Osteoblast (primary cell): ENCODE results near the gene ADGRG1. TPM values are rescaled to one million over a fixed set of nuclear protein-coding genes. Genes with fewer than 3 reads are reported as not detected.
A peak's percentile ranks its signal among the peaks of the same experiment; 100 is the strongest.

Source experiments
- DNase-seq: peaks from one replicate; pipeline ENCODE4 v3.0.0; 2011; ENCODE audit warnings: low spot score, mixed read lengths; ENCODE audit not compliant: insufficient read length; ENCODE audit errors: missing footprints
- H2AFZ ChIP-seq: 2 replicates; pipeline ENCODE4 v1.6.0; 2011; ENCODE audit warnings: mild to moderate bottlenecking, low read length
- H3K27ac ChIP-seq: 2 replicates; pipeline ENCODE4 v1.5.1; 2011; ENCODE audit warnings: mild to moderate bottlenecking, low read depth, low read length, moderate library complexity
- H3K27me3 ChIP-seq: 2 replicates; pipeline ENCODE4 v1.6.0; 2012; ENCODE audit warnings: mild to moderate bottlenecking, control low read depth, inconsistent platforms, low read length, moderate library complexity; ENCODE audit not compliant: insufficient read depth
- H3K36me3 ChIP-seq: 2 replicates; pipeline ENCODE4 v1.5.1; 2011; ENCODE audit warnings: mild to moderate bottlenecking, low read length, control low read depth, moderate library complexity; ENCODE audit not compliant: insufficient read depth
- H3K4me1 ChIP-seq: 2 replicates; pipeline ENCODE4 v1.5.1; 2011; ENCODE audit warnings: mild to moderate bottlenecking, low read length, control low read depth, moderate library complexity; ENCODE audit not compliant: insufficient read depth
- H3K4me2 ChIP-seq: 2 replicates; pipeline ENCODE4 v1.6.0; 2011; ENCODE audit warnings: mild to moderate bottlenecking, low read length; ENCODE audit not compliant: insufficient read depth
- H3K4me3 ChIP-seq: fragments of 200-600 bp; sonication (generic); 3 replicates; pipeline ENCODE4 v1.5.1; 2012; ENCODE audit warnings: mild to moderate bottlenecking, low read length, inconsistent platforms; ENCODE audit not compliant: insufficient read depth
- H3K79me2 ChIP-seq: 2 replicates; pipeline ENCODE4 v1.6.0; 2012; ENCODE audit warnings: mild to moderate bottlenecking, low read length, control low read depth, inconsistent platforms; ENCODE audit not compliant: insufficient read depth
- H3K9me3 ChIP-seq: 2 replicates; pipeline ENCODE4 v1.5.1; 2011; ENCODE audit warnings: low read depth, low read length, control low read depth
- H4K20me1 ChIP-seq: 2 replicates; pipeline ENCODE4 v1.6.0; 2012; ENCODE audit warnings: mild to moderate bottlenecking, low read length, control low read depth; ENCODE audit not compliant: insufficient read depth
- CTCF ChIP-seq: IDR thresholded peaks from 2 replicates; pipeline ENCODE4 v1.5.1; 2011; ENCODE audit warnings: mild to moderate bottlenecking, low read depth, low read length, moderate library complexity; ENCODE audit errors: extremely low read depth
- total RNA-seq: library from RNA; depleted of rRNA; stranded (reverse); fragments of >200 nt; gene quantifications from 2 replicates; pipeline ENCODE4 v1.2.3, GENCODE V29; 2012

ADGRG1 gene
- total RNA-seq, 1 donor: 0.72 TPM

- H3K79me2 ChIP-seq: no peaks in the 10 kb centered on the region
- H3K9me3 ChIP-seq: no peaks in the 10 kb centered on the region
- H3K4me2 ChIP-seq: no peak overlapping the region
- H2AFZ ChIP-seq: no peak overlapping the region
- H3K4me3 ChIP-seq: no peak overlapping the region
- no peaks in the 10 kb centered on the region for H3K36me3 ChIP-seq
- H3K4me1 ChIP-seq: no peaks in the 10 kb centered on the region
- no peak overlapping the region for H3K27ac ChIP-seq
- H3K27me3 ChIP-seq: peaks cover 23% of the 10 kb centered on the region
- peak; percentile 10 for DNase-seq
- no peaks in the 10 kb centered on the region for H4K20me1 ChIP-seq
- no peak for TF ChIP-seq CTCF
Observed at GRCh38 chr16:57603115-57604024, 25.1 kb upstream of the ADGRG1 start.

GRCh38 chr16:57604177-57604576 lies 24.3 kb upstream of the ADGRG1 start:
- Histone ChIP-seq H3K36me3 (no peaks in the 10 kb centered on the region), H2AFZ (no peak overlapping the region), H3K4me1 (no peaks in the 10 kb centered on the region), H3K79me2 (no peaks in the 10 kb centered on the region), H4K20me1 (no peaks in the 10 kb centered on the region), H3K4me2 (no peak overlapping the region), H3K27me3 (peaks cover 19% of the 10 kb centered on the region), H3K4me3 (no peak overlapping the region), H3K9me3 (no peaks in the 10 kb centered on the region), H3K27ac (no peak overlapping the region)
- TF ChIP-seq CTCF: no peak
- no peak for DNase-seq

GRCh38 chr16:57606147-57606846 lies 22.1 kb upstream of the ADGRG1 start:
- Histone ChIP-seq H4K20me1 (no peaks in the 10 kb centered on the region), H3K79me2 (no peaks in the 10 kb centered on the region), H3K4me2 (no peak overlapping the region), H2AFZ (no peak overlapping the region), H3K4me3 (no peak overlapping the region), H3K9me3 (no peaks in the 10 kb centered on the region), H3K4me1 (peaks cover 14% of the 10 kb centered on the region), H3K36me3 (no peaks in the 10 kb centered on the region), H3K27ac (no peak overlapping the region), H3K27me3 (peaks cover 22% of the 10 kb centered on the region)
- DNase-seq: peak; percentile 34
- no peak for TF ChIP-seq CTCF
